Fibroblast of skin of right biceps (primary cell): ENCODE results near the gene PLSCR4.
A peak's percentile ranks its signal among the peaks of the same experiment; 100 is the strongest.

ENCODE experiments used
- DNase-seq: peaks from one replicate; pipeline ENCODE4 v3.0.0-alpha.2; 2013

Gene PLSCR4

GRCh38 chr3:146160321-146160963 is 90.5 kb downstream of the PLSCR4 start:
- DNase-seq: peak; percentile 89

- no peak for DNase-seq
Measured at GRCh38 chr3:146159616-146160320, 91.1 kb downstream of the PLSCR4 start.

- DNase-seq: peak; percentile 37
Measured at GRCh38 chr3:146159037-146159436, 91.9 kb downstream of the PLSCR4 start.

- no peak for DNase-seq
Measured at GRCh38 chr3:146157325-146158060, 93.4 kb downstream of the PLSCR4 start.

- DNase-seq: no peak
Measured at GRCh38 chr3:146156666-146157314, 94.1 kb downstream of the PLSCR4 start.

- no peak for DNase-seq
Measured at GRCh38 chr3:146156095-146156494, 94.8 kb downstream of the PLSCR4 start.

- DNase-seq: no peak
Measured at GRCh38 chr3:146154995-146155394, 95.9 kb downstream of the PLSCR4 start.

- DNase-seq: no peak
Measured at GRCh38 chr3:146154316-146154715, 96.6 kb downstream of the PLSCR4 start.

GRCh38 chr3:146153429-146153828 is 97.5 kb downstream of the PLSCR4 start:
- DNase-seq: no peak

- DNase-seq: no peak
Measured at GRCh38 chr3:146152834-146153233, 98.1 kb downstream of the PLSCR4 start.

GRCh38 chr3:146148468-146148931 is 102.4 kb downstream of the PLSCR4 start:
- DNase-seq: peak; percentile 37

GRCh38 chr3:146145642-146146041 is 105.3 kb downstream of the PLSCR4 start:
- DNase-seq: no peak

GRCh38 chr3:146142757-146143156 is 108.1 kb downstream of the PLSCR4 start:
- DNase-seq: peak; percentile 72
